PFSK-1 (cell line): Measurements from ENCODE around the gene STK32B.

Experiments
- POLR2AphosphoS5 ChIP-seq: IDR thresholded peaks from 2 replicates; pipeline ENCODE4 v1.6.1; 2012; ENCODE audit warnings: low read depth, mild to moderate bottlenecking, control low read depth, low read length, moderate library complexity
- TAF1 ChIP-seq: IDR thresholded peaks from 2 replicates; pipeline ENCODE4 v1.6.1; 2012; ENCODE audit warnings: low read length, control low read depth, borderline replicate concordance; ENCODE audit not compliant: insufficient read depth

DNA sequence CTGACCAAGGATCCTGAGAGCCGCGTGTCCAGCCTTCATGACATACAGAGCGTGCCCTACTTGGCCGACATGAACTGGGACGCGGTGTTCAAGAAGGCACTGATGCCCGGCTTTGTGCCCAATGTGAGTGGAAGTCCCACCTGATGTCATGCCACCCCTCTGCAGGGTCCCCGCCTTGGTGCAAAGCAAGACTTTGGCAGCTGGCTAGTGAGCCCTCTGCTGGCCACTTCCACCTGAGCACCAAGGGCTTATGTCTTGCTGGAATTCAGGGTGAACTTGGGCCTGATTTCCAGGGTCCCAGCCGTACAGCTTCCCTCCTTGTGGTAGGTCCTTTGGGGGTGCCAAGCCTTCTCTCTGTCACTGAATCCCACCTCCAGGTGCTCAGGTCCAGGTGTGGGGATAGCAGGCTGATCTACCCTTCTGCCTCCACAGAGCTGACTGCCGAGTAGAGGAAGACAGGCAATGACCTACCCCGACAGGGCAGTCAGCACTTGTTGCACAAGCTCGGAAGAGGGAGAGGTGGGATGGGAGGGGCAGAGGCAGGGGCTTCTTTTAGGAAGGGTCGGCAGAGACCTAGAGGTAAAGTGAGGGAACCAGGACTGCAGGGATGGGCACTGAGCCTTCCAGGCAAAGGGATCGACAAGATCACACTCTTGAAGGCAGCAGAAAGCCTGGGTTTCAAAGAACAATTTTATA is 409.0 kb downstream of the STK32B start:
- TF ChIP-seq TAF1 (no peak), POLR2AphosphoS5 (no peak)
